Loucy (cell line): ENCODE results near the gene LRRC38.

Source experiments
- H2AFZ ChIP-seq: fragments of 200-600 bp; sonication (generic); 2 replicates; pipeline ENCODE4 v1.6.0; 2016; ENCODE audit warnings: antibody characterized with exemption, mild to moderate bottlenecking, low read length, moderate library complexity
- H3F3A ChIP-seq: fragments of 200-600 bp; 2 replicates; pipeline ENCODE4 v1.6.0; 2016; ENCODE audit warnings: antibody characterized with exemption, low read depth, mild to moderate bottlenecking
- H3K27me3 ChIP-seq: fragments of 200-600 bp; sonication (generic); 2 replicates; pipeline ENCODE4 v1.6.1; 2014; ENCODE audit warnings: low read length, mild to moderate bottlenecking; ENCODE audit not compliant: insufficient read depth, poor library complexity, severe bottlenecking
- H3K36me3 ChIP-seq: fragments of 200-600 bp; sonication (generic); 2 replicates; pipeline ENCODE4 v1.6.1; 2016; ENCODE audit warnings: low read length; ENCODE audit not compliant: insufficient read depth
- H3K4me1 ChIP-seq: fragments of 200-600 bp; sonication (generic); 2 replicates; pipeline ENCODE4 v1.5.1; 2014; ENCODE audit warnings: low read length, mild to moderate bottlenecking; ENCODE audit not compliant: insufficient read depth, poor library complexity, severe bottlenecking
- H3K4me2 ChIP-seq: fragments of 200-600 bp; sonication (generic); 2 replicates; pipeline ENCODE4 v1.6.0; 2014; ENCODE audit warnings: antibody characterized with exemption, low read length, low read depth, mild to moderate bottlenecking; ENCODE audit not compliant: poor library complexity, severe bottlenecking
- H3K4me3 ChIP-seq: fragments of 200-600 bp; sonication (generic); 2 replicates; pipeline ENCODE4 v1.5.1; 2014; ENCODE audit warnings: low read length, mild to moderate bottlenecking, mixed read lengths; ENCODE audit not compliant: poor library complexity, severe bottlenecking
- H3K79me2 ChIP-seq: fragments of 200-600 bp; sonication (generic); 2 replicates; pipeline ENCODE4 v1.6.1; 2014; ENCODE audit warnings: low read length; ENCODE audit not compliant: insufficient read depth
- H3K9ac ChIP-seq: fragments of 200-600 bp; sonication (generic); 2 replicates; pipeline ENCODE4 v1.6.0; 2014; ENCODE audit warnings: mild to moderate bottlenecking, low read depth, low read length, moderate library complexity; ENCODE audit not compliant: poor library complexity, severe bottlenecking
- H3K9me2 ChIP-seq: fragments of 200-600 bp; sonication (generic); replicated peaks from 2 replicates; pipeline ENCODE4 v1.6.1; 2016; ENCODE audit warnings: low read depth, low read length, mixed read lengths
- H3K9me3 ChIP-seq: fragments of 200-600 bp; sonication (generic); 2 replicates; pipeline ENCODE4 v1.6.1; 2014; ENCODE audit warnings: mild to moderate bottlenecking, antibody characterized with exemption, low read length, low read depth; ENCODE audit not compliant: insufficient read depth
- H4K20me1 ChIP-seq: fragments of 200-600 bp; sonication (generic); 2 replicates; pipeline ENCODE4 v1.6.0; 2014; ENCODE audit warnings: antibody characterized with exemption, low read length, mild to moderate bottlenecking; ENCODE audit not compliant: insufficient read depth, poor library complexity, severe bottlenecking
- EZH2phosphoT487 ChIP-seq: fragments of 200-600 bp; IDR thresholded peaks from 2 replicates; pipeline ENCODE4 v1.6.1; 2018; ENCODE audit warnings: antibody characterized with exemption, mild to moderate bottlenecking, moderate library complexity, borderline replicate concordance
- TF ChIP-seq, protein P1 (sequence below): fragments of 200-600 bp; sonication (generic); conservative IDR thresholded peaks from 2 replicates; pipeline ENCODE4 v1.5.1; 2014; ENCODE audit warnings: mild to moderate bottlenecking, antibody characterized with exemption, low read length

LRRC38 gene

GRCh38 chr1:13535227-13535626 is 21.4 kb upstream of the LRRC38 start:
- H3K4me2 ChIP-seq = no peak overlapping the region
- no peaks in the 10 kb centered on the region for H4K20me1 ChIP-seq
- no peak overlapping the region for H2AFZ ChIP-seq
- H3K9me2 ChIP-seq = no peaks in the 10 kb centered on the region
- H3K79me2 ChIP-seq = no peaks in the 10 kb centered on the region
- TF ChIP-seq EZH2phosphoT487 = no peak
- TF ChIP-seq, protein P1, sequence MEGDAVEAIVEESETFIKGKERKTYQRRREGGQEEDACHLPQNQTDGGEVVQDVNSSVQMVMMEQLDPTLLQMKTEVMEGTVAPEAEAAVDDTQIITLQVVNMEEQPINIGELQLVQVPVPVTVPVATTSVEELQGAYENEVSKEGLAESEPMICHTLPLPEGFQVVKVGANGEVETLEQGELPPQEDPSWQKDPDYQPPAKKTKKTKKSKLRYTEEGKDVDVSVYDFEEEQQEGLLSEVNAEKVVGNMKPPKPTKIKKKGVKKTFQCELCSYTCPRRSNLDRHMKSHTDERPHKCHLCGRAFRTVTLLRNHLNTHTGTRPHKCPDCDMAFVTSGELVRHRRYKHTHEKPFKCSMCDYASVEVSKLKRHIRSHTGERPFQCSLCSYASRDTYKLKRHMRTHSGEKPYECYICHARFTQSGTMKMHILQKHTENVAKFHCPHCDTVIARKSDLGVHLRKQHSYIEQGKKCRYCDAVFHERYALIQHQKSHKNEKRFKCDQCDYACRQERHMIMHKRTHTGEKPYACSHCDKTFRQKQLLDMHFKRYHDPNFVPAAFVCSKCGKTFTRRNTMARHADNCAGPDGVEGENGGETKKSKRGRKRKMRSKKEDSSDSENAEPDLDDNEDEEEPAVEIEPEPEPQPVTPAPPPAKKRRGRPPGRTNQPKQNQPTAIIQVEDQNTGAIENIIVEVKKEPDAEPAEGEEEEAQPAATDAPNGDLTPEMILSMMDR = no peak
- H3K36me3 ChIP-seq = no peaks in the 10 kb centered on the region
- H3K4me1 ChIP-seq = peaks cover 10% of the 10 kb centered on the region
- H3K9me3 ChIP-seq = no peaks in the 10 kb centered on the region
- H3K9ac ChIP-seq = no peak overlapping the region
- no peak overlapping the region for H3K4me3 ChIP-seq
- no peaks in the 10 kb centered on the region for H3K27me3 ChIP-seq
- no peaks in the 10 kb centered on the region for H3F3A ChIP-seq

DNA sequence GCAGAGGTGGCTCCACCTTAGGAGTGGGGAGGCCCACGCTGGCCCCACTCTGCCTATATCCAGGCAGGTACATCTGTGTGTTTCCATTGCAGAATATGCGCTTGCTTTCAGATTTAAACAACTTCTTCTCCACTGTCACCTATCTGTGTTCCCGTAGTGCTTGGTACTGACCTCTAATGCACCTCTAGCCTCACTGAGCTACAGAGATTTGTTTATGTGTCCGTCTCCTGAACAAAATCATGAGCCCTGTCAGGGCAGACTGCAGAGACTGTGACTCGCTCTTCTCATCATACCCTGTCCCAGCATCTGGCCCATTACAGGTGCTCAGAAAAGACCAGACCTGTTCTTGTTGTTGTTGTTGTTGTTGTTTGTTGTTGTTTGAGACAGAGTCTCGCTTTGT is 14.5 kb upstream of the LRRC38 start:
- Histone ChIP-seq H3K79me2 (no peaks in the 10 kb centered on the region), H3K9ac (no peak overlapping the region), H3K4me1 (no peaks in the 10 kb centered on the region), H3K4me3 (no peak overlapping the region), H2AFZ (no peak overlapping the region), H3K27me3 (no peaks in the 10 kb centered on the region), H4K20me1 (no peaks in the 10 kb centered on the region), H3K9me3 (no peaks in the 10 kb centered on the region), H3K36me3 (no peaks in the 10 kb centered on the region), H3F3A (no peaks in the 10 kb centered on the region), H3K9me2 (no peaks in the 10 kb centered on the region), H3K4me2 (no peak overlapping the region)
- TF ChIP-seq, protein P1 = no peak
- no peak for TF ChIP-seq EZH2phosphoT487

GRCh38 chr1:13523780-13524477 is 10.1 kb upstream of the LRRC38 start:
- H3K9me2 ChIP-seq = no peaks in the 10 kb centered on the region
- H3K9me3 ChIP-seq = no peaks in the 10 kb centered on the region
- no peaks in the 10 kb centered on the region for H3K27me3 ChIP-seq
- H3K4me1 ChIP-seq = no peaks in the 10 kb centered on the region
- H3K4me2 ChIP-seq = no peak overlapping the region
- no peak overlapping the region for H3K9ac ChIP-seq
- H3K4me3 ChIP-seq = no peak overlapping the region
- H3K36me3 ChIP-seq = no peaks in the 10 kb centered on the region
- H4K20me1 ChIP-seq = no peaks in the 10 kb centered on the region
- H3K79me2 ChIP-seq = no peaks in the 10 kb centered on the region
- no peaks in the 10 kb centered on the region for H3F3A ChIP-seq
- H2AFZ ChIP-seq = no peak overlapping the region
- TF ChIP-seq, protein P1 = no peak
- TF ChIP-seq EZH2phosphoT487 = no peak
